Measurements from ENCODE around the gene PIK3AP1.
"Not testable (repeated sequence)": the region's sequence is repeated elsewhere in the genome, so short reads cannot be mapped to it uniquely, and the experiment has no call there.

PIK3AP1 gene

GRCh38 chr10:96724621-96725020, 4.3 kb upstream of the PIK3AP1 start:
- DNase-seq (ENCODE audit: low read depth): no peak

- DNase-seq (ENCODE audit: low read depth): no peak
These were observed 876 bp upstream of the PIK3AP1 start for GRCh38 chr10:96721207-96721572.

- no peak for DNase-seq (ENCODE audit: low read depth)
These were observed 378 bp downstream of the PIK3AP1 start for GRCh38 chr10:96719850-96720421.

- no peak for DNase-seq (ENCODE audit: low read depth)
These were observed 1.1 kb downstream of the PIK3AP1 start for GRCh38 chr10:96719200-96719599.

GRCh38 chr10:96718304-96718990, 1.9 kb downstream of the PIK3AP1 start:
- no peak for DNase-seq (ENCODE audit: low read depth)

- no peak for DNase-seq (ENCODE audit: low read depth)
These were observed 3.9 kb downstream of the PIK3AP1 start for GRCh38 chr10:96716390-96716789.

- DNase-seq (ENCODE audit: low read depth): no peak
These were observed 5.5 kb downstream of the PIK3AP1 start for GRCh38 chr10:96714746-96715255.

GRCh38 chr10:96714031-96714590, 6.2 kb downstream of the PIK3AP1 start:
- DNase-seq (ENCODE audit: low read depth): no peak

GRCh38 chr10:96712662-96713271, 7.5 kb downstream of the PIK3AP1 start:
- no peak for DNase-seq (ENCODE audit: low read depth)

- no peak for DNase-seq (ENCODE audit: low read depth)
These were observed 9.1 kb downstream of the PIK3AP1 start for GRCh38 chr10:96711048-96711728.

GRCh38 chr10:96709525-96709924, 10.8 kb downstream of the PIK3AP1 start:
- DNase-seq (ENCODE audit: low read depth): no peak

GRCh38 chr10:96708996-96709395, 11.3 kb downstream of the PIK3AP1 start:
- no peak for DNase-seq (ENCODE audit: low read depth)

- no peak for DNase-seq (ENCODE audit: low read depth)
These were observed 11.9 kb downstream of the PIK3AP1 start for GRCh38 chr10:96708456-96708855.

GRCh38 chr10:96706331-96706853, 13.9 kb downstream of the PIK3AP1 start:
- DNase-seq (ENCODE audit: low read depth): no peak

- DNase-seq (ENCODE audit: low read depth): no peak
These were observed 15.2 kb downstream of the PIK3AP1 start for GRCh38 chr10:96705134-96705533.

GRCh38 chr10:96704563-96704962, 15.8 kb downstream of the PIK3AP1 start:
- DNase-seq (ENCODE audit: low read depth): no peak

- no peak for DNase-seq (ENCODE audit: low read depth)
These were observed 17.0 kb downstream of the PIK3AP1 start for GRCh38 chr10:96703358-96703757.

GRCh38 chr10:96701265-96701664, 19.0 kb downstream of the PIK3AP1 start:
- no peak for DNase-seq (ENCODE audit: low read depth)

- DNase-seq (ENCODE audit: low read depth): no peak
These were observed 19.8 kb downstream of the PIK3AP1 start for GRCh38 chr10:96700374-96701099.

GRCh38 chr10:96699613-96700012, 20.7 kb downstream of the PIK3AP1 start:
- DNase-seq (ENCODE audit: low read depth): no peak

GRCh38 chr10:96698305-96698704, 22.0 kb downstream of the PIK3AP1 start:
- DNase-seq (ENCODE audit: low read depth): not testable (repeated sequence)

GRCh38 chr10:96697438-96697837, 22.9 kb downstream of the PIK3AP1 start:
- no peak for DNase-seq (ENCODE audit: low read depth)

Measured in GM04503 (cell line).